K562 (cell line): ENCODE data around the gene ROPN1L. TPM values are rescaled to one million over a fixed set of nuclear protein-coding genes. Genes with fewer than 3 reads are reported as not detected.

ENCODE experiments used
- ASH1L ChIP-seq: fragments of 450-650 bp; IDR thresholded peaks from 2 replicates; pipeline ENCODE4 v1.6.1; 2018; ENCODE audit warnings: borderline replicate concordance, mild to moderate bottlenecking, low read depth; ENCODE audit not compliant: partially characterized antibody
- BMI1 ChIP-seq: fragments of 150-350 bp; IDR thresholded peaks from 2 replicates; pipeline ENCODE4 v1.6.1; 2014; ENCODE audit warnings: low read length
- ELF1 ChIP-seq: fragments of 200-800 bp; sonication (Bioruptor generic); IDR thresholded peaks from 2 replicates; pipeline ENCODE4 v1.6.1; 2016; ENCODE audit warnings: missing genetic modification characterization, missing compliant biosample characterization
- ERF ChIP-seq: fragments of 450-650 bp; formaldehyde crosslinking; IDR thresholded peaks from 2 replicates; pipeline ENCODE4 v1.4.0; 2020; ENCODE audit warnings: mild to moderate bottlenecking, mixed read lengths
- FOXA3 ChIP-seq, 2 experiments: fragments of 450-650 bp in 1 of 2; sonication (generic) in 1 of 2; formaldehyde crosslinking; IDR thresholded peaks in 1 of 2; conservative IDR thresholded peaks in 1 of 2; 2 replicates each; pipeline versions ENCODE4 v1.4.0 to v1.8.0; 2020 to 2022; ENCODE audit warnings: mild to moderate bottlenecking in 2 of 2, missing genetic modification reagents in 1 of 2
- IRF9 ChIP-seq: fragments of 450-650 bp; IDR thresholded peaks from 2 replicates; pipeline ENCODE4 v1.6.1; 2016; ENCODE audit warnings: missing biosample characterization, missing genetic modification characterization
- KDM4B ChIP-seq, 2 experiments: fragments of 450-650 bp in 1 of 2; sonication (generic) in 1 of 2; IDR thresholded peaks; 2 replicates each; pipeline ENCODE4 v1.6.1; 2016 to 2017; ENCODE audit warnings: borderline replicate concordance in 2 of 2, antibody characterized with exemption in 1 of 2, low read depth in 1 of 2, mild to moderate bottlenecking in 1 of 2
- L3MBTL2 ChIP-seq: fragments of 450-650 bp; IDR thresholded peaks from 2 replicates; pipeline ENCODE4 v1.6.1; 2016; ENCODE audit warnings: mild to moderate bottlenecking, moderate library complexity
- MAFF ChIP-seq: IDR thresholded peaks from 2 replicates; pipeline ENCODE4 v1.6.1; 2012; ENCODE audit warnings: low read length, improper control_type of control experiment
- MCM5 ChIP-seq: fragments of 450-650 bp; IDR thresholded peaks from 2 replicates; pipeline ENCODE4 v1.6.1; 2016; ENCODE audit warnings: low read depth
- NBN ChIP-seq: fragments of 450-650 bp; IDR thresholded peaks from 2 replicates; pipeline ENCODE4 v1.6.1; 2016; ENCODE audit warnings: low read depth, mild to moderate bottlenecking
- NCOA2 ChIP-seq, 2 experiments: fragments of 450-650 bp; IDR thresholded peaks; 2 replicates each; pipeline ENCODE4 v1.6.1; 2018; ENCODE audit warnings: mild to moderate bottlenecking in 2 of 2, moderate library complexity in 1 of 2; ENCODE audit not compliant: partially characterized antibody in 2 of 2
- NCOA6 ChIP-seq: fragments of 450-650 bp; IDR thresholded peaks from 2 replicates; pipeline ENCODE4 v1.6.1; 2017; ENCODE audit warnings: mild to moderate bottlenecking
- PHF8 ChIP-seq: fragments of 200-600 bp; sonication (generic); IDR thresholded peaks from 2 replicates; pipeline ENCODE4 v1.6.1; 2012; ENCODE audit warnings: mixed run types, mild to moderate bottlenecking, inconsistent platforms, low read length, moderate library complexity, borderline replicate concordance
- PTRF ChIP-seq: fragments of 450-650 bp; IDR thresholded peaks from 2 replicates; pipeline ENCODE4 v1.6.1; 2016; ENCODE audit warnings: mild to moderate bottlenecking, missing genetic modification characterization, missing compliant biosample characterization
- PTTG1 ChIP-seq: fragments of 450-650 bp; IDR thresholded peaks from 2 replicates; pipeline ENCODE4 v1.6.1; 2016; ENCODE audit warnings: low read depth, mild to moderate bottlenecking, missing genetic modification characterization, missing compliant biosample characterization
- RFX5 ChIP-seq: IDR thresholded peaks from 2 replicates; pipeline ENCODE4 v1.6.1; 2011; ENCODE audit warnings: low read depth, mild to moderate bottlenecking, improper control_type of control experiment, low read length
- RNF2 ChIP-seq: sonication (generic); IDR thresholded peaks from 2 replicates; pipeline ENCODE4 v1.6.1; 2016
- RUNX1 ChIP-seq: sonication (generic); IDR thresholded peaks from 2 replicates; pipeline ENCODE4 v1.6.1; 2016; ENCODE audit warnings: antibody characterized with exemption, low read depth
- SAFB ChIP-seq: fragments of 200-400 bp; formaldehyde crosslinking; IDR thresholded peaks from 2 replicates; pipeline ENCODE4 v1.6.1; 2017; ENCODE audit warnings: low read depth, low read length, borderline replicate concordance
- TBP ChIP-seq: optimal IDR thresholded peaks from 2 replicates; pipeline ENCODE3; 2011; ENCODE audit warnings: low read depth, low read length, improper control_type of control experiment
- ZNF584 ChIP-seq: fragments of 200-800 bp; sonication (Bioruptor generic); IDR thresholded peaks from 2 replicates; pipeline ENCODE4 v1.6.1; 2016; ENCODE audit warnings: low read depth, mild to moderate bottlenecking, missing genetic modification characterization, missing compliant biosample characterization
- ZSCAN29 ChIP-seq: fragments of 450-650 bp; IDR thresholded peaks from 2 replicates; pipeline ENCODE4 v1.6.1; 2017
- polyA plus RNA-seq, 8 experiments: library from polyadenylated mRNA; depleted of rRNA in 4 of 8; stranded (reverse) in 5 of 8; unstranded in 3 of 8; fragments of >200 nt; fragmentation: Nextera tagmentation in 2 of 8; fragmentation: Illumina TruSeq in 1 of 8; extraction: Ambion mirVana in 2 of 8; extraction: Trizol in 1 of 8; gene quantifications; 2 replicates each; pipeline versions ENCODE4 v1.2.1 to v1.2.3, GENCODE V29; 2011 to 2014; ENCODE audit warnings: inconsistent platforms in 1 of 8, missing spikeins in 1 of 8
- total RNA-seq, 7 experiments: library from RNA; depleted of rRNA in 6 of 7; stranded (reverse); fragments of >200 nt in 6 of 7; fragmentation: Illumina TruSeq in 2 of 7; extraction: Trizol in 2 of 7; gene quantifications; 2 replicates each; pipeline versions ENCODE4 v1.2.1 to v1.2.3, GENCODE V29; 2011 to 2021; ENCODE audit warnings: low replicate concordance in 1 of 7
- TF ChIP-seq, protein P1 (sequence below), 2 experiments: fragments of 450-650 bp in 1 of 2; IDR thresholded peaks; 2 replicates each; pipeline ENCODE4 v1.6.1; 2011 to 2017; ENCODE audit warnings: low read depth in 2 of 2, antibody characterized with exemption in 1 of 2, borderline replicate concordance in 1 of 2, low read length in 1 of 2, mild to moderate bottlenecking in 1 of 2, mixed read lengths in 1 of 2; ENCODE audit not compliant: control insufficient read depth in 1 of 2
- TF ChIP-seq, protein P2 (sequence below): sonication (generic); formaldehyde crosslinking; IDR thresholded peaks from 2 replicates; pipeline ENCODE4 v1.5.0; 2020; ENCODE audit warnings: missing genetic modification reagents

The ROPN1L gene
- total and polyA plus RNA-seq, 9 of the 15 experiments (the other 6 are each of a cell fraction or from before 2014, with no cell fraction given), result 0.04 to 0.85 (median 0.24) TPM; not detected in 3

DNA sequence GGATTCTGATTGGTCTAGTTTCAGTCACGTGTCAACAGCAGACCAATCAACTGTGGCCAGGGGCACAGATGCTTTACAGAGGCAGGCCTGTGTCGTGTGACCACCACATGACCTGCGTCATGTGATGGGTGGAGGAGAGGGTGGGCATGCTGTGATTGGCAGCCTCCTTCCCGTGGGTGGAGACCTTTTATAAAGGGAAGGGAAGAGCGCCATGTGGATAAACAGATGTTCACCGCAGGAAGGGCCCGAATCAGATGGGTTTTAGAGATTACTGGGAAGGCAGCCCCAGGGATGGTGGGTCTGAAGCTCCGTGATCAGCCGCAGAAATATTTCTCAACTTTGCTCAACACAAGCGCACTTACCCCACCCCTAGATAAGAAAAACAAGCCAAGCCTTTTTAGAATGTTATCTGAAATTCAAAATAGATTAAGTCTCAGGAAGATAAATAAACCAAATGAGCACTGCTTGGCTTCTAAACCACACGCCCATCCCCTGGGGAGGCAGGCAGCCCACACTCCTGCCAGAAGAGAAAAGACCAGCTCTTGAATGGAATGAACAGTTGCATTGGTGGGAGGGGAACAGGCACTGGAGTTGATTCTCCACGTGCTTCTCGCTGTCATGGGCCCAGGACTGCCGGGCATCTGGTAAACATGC lies 43.6 kb downstream of the ROPN1L start (continued):
- TF ChIP-seq ZNF584 (CRISPR knock-in tag) (no peak), ZSCAN29 (no peak), TBP (no peak), NCOA2 (IDR thresholded peaks at IDR 0.05; ENCODE audit: partially characterized antibody in 2 of 2) (no peak), KDM4B (IDR thresholded peaks at IDR 0.05; ENCODE audit: borderline replicate concordance in 2 of 2, low read depth in 1 of 2) (peak in 1 of 2 experiments; percentile 69; a peak in 1 of 4 replicates), RNF2 (no peak), MAFF (no peak), RUNX1 (no peak), NCOA6 (no peak), L3MBTL2 (peak; percentile 89), RFX5 (no peak), PTRF (tag) (no peak), NBN (no peak), MCM5 (no peak), PTTG1 (tag) (no peak), ASH1L (no peak), SAFB (no peak), IRF9 (tag) (no peak), FOXA3 (CRISPR knock-in tag; conservative IDR thresholded peaks at IDR 0.05 in 1 of 2, IDR thresholded peaks at IDR 0.05 in 1 of 2) (peak in 1 of 2 experiments; percentile 62; a peak in 2 of 4 replicates), ERF (CRISPR knock-in tag) (no peak), PHF8 (no peak), BMI1 (no peak), ELF1 (tag) (peak; percentile 45; the same call in 1 of the 2 replicates)
- TF ChIP-seq, protein P1, sequence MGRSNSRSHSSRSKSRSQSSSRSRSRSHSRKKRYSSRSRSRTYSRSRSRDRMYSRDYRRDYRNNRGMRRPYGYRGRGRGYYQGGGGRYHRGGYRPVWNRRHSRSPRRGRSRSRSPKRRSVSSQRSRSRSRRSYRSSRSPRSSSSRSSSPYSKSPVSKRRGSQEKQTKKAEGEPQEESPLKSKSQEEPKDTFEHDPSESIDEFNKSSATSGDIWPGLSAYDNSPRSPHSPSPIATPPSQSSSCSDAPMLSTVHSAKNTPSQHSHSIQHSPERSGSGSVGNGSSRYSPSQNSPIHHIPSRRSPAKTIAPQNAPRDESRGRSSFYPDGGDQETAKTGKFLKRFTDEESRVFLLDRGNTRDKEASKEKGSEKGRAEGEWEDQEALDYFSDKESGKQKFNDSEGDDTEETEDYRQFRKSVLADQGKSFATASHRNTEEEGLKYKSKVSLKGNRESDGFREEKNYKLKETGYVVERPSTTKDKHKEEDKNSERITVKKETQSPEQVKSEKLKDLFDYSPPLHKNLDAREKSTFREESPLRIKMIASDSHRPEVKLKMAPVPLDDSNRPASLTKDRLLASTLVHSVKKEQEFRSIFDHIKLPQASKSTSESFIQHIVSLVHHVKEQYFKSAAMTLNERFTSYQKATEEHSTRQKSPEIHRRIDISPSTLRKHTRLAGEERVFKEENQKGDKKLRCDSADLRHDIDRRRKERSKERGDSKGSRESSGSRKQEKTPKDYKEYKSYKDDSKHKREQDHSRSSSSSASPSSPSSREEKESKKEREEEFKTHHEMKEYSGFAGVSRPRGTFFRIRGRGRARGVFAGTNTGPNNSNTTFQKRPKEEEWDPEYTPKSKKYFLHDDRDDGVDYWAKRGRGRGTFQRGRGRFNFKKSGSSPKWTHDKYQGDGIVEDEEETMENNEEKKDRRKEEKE (IDR thresholded peaks at IDR 0.05; ENCODE audit: borderline replicate concordance in 1 of 2, control insufficient read depth in 1 of 2, low read depth in 2 of 2, low read length in 1 of 2), result no peak
- TF ChIP-seq, protein P2, sequence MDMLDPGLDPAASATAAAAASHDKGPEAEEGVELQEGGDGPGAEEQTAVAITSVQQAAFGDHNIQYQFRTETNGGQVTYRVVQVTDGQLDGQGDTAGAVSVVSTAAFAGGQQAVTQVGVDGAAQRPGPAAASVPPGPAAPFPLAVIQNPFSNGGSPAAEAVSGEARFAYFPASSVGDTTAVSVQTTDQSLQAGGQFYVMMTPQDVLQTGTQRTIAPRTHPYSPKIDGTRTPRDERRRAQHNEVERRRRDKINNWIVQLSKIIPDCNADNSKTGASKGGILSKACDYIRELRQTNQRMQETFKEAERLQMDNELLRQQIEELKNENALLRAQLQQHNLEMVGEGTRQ (CRISPR knock-in tag), result peak; percentile 99
